Fibroblast of villous mesenchyme (primary cell): Measurements from ENCODE around the gene SERPINA1. TPM values are rescaled to one million over a fixed set of nuclear protein-coding genes. Genes with fewer than 3 reads are reported as not detected.

ENCODE experiments used
- DNase-seq: peaks from one replicate; pipeline ENCODE4 v3.0.0-alpha.2; 2010; ENCODE audit warnings: low read depth
- H3K4me3 ChIP-seq: 2 replicates; pipeline ENCODE4 v1.5.1; 2011; ENCODE audit warnings: low read depth, mild to moderate bottlenecking, low read length
- CTCF ChIP-seq: IDR thresholded peaks from 2 replicates; pipeline ENCODE4 v1.5.1; 2012; ENCODE audit warnings: low read depth, mild to moderate bottlenecking, low read length; ENCODE audit not compliant: insufficient read depth
- total RNA-seq: library from RNA; depleted of rRNA; stranded (reverse); fragments of >200 nt; gene quantifications from 2 replicates; pipeline ENCODE4 v1.2.3, GENCODE V29; 2012

Gene SERPINA1
- total RNA-seq = not detected in 2 replicates

DNA sequence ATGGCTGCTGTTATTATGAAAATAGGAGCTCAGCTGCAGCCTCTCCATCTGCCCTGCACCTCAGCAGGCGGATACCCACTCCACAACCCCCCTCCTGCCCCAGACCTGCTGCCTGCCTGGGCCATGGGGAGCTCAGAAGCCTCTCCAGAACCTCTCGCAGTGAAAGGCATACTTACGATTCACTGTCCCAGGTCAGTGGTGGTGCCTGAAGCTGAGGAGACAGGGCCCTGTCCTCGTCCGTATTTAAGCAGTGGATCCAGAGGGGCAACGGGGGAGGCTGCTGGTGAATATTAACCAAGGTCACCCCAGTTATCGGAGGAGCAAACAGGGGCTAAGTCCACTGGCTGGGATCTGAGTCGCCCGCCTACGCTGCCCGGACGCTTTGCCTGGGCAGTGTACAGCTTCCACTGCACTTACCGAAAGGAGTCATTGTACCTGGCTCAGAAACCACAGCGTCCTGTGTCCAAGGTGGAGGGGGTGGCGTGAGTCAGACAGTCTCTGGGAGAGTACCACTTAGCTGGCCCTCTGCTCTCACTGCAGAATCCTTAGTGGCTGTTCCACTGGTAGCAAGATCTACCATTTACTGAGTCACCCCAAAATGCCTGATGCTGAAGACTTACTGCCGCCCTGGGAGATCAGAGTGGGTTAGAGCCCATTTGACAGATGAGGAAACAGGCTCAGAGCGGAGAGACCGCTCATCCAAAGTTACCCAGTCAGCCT is at the start of gene SERPINA1:
SERPINA1 (minus strand) TSS at position 219 of the 720 bp plus-strand sequence. CDS start 5,365 bp downstream, outside the sequence.
- H3K4me3 ChIP-seq = no peak within 1 kb of the TSS
- no peak for DNase-seq
- no peak for TF ChIP-seq CTCF

DNA sequence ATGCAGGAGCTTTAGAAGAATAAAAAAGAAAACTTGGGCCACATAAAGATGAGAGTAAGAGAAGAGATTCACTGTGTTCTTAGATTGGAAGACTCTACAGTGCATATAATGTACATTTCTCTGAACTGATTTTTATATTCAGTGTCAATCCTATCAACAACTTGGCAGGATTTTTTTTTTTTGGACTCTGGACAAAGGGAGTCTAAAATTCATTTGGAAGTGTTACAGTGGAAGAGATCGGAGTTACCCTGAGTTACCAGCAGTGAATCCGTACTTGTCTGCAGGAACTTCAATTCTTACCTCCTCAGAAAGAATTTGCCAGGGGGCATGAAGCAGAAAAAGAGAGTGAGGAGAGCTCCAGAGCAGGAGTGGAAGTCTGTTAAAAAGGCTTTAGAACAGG is 40.2 kb upstream of the SERPINA1 start:
- TF ChIP-seq CTCF = no peak
- DNase-seq = no peak
- no peak overlapping the region for H3K4me3 ChIP-seq

DNA sequence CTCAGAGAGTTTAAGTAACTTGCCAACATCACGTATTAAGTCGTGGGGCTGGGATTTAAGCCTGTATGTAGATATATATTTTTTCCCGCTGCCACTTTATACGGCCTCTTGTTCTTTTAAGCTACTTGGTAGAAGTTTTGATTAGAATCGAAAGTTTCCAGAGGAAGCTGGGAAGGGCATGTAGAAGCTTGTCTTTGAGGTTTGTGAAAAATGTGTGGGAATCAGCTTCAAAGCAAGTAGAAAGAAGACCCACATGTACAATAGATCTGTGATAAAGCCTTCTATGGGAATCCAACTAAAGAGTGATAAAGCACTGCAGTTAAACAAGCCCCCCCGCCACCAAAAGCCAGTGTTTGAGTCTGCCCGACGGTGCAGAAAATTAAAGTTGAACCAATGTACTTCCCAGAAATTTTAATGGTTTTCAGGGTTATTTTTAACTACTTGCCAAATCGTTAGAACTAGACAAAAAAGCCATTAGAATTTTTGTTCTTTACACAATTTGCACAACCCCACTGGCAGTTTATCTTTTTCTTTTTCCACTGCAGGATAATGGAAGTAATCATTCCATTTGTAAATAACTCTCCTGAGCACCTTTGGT is 38.7 kb upstream of the SERPINA1 start:
- no peak for TF ChIP-seq CTCF
- H3K4me3 ChIP-seq = no peak overlapping the region
- no peak for DNase-seq

- no peak for DNase-seq
- no peak overlapping the region for H3K4me3 ChIP-seq
- no peak for TF ChIP-seq CTCF
These were observed 38.1 kb upstream of the SERPINA1 start for GRCh38 chr14:94426526-94426925.

DNA sequence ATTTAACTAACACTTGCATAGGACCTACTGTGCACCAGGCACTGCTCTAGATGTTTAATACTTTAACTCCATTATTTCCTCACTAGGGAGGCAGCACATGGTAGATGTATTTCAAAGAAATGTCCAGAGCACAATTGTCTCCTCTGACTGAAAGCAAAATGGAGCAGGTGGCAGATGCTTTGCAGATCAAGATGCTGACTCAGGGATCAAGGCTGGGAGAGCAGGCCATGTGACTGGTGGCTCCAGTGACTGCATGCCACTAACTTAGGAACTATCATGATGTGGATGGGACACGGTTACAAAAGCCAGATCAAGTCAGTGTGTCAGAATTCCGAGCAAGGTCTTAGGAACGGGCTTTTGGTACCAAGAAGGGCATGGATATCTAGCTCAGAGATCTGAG is 36.0 kb upstream of the SERPINA1 start:
- TF ChIP-seq CTCF = no peak
- H3K4me3 ChIP-seq = no peak overlapping the region
- DNase-seq = no peak

DNA sequence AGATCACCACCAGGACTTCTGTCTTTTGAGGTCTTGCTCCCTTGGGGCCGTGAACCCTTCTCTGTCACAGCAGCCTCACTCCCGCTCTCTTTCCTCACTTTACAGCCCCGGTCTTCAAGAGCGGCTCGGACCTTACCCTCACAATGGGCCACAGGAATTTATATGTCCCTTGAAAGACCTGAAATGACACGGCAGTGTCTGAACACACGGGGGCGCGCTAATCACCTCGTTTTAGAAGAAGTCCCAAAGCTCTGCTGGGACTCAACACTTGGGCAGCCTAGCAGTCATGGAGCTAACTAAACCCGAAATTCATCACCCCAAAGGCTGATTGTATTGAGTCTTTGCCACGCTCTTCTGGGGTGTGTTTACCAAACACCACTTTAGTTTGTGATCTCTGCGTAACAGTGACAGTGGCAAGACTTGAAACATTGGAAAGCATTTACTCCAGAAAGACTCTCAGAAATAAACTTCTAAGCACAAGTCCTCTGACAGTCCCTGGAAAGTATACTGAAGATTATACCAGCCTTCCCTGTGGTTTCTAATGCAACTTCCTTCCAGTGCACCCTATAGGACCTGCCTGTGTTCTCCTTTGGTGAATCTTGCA is 35.2 kb upstream of the SERPINA1 start:
- H3K4me3 ChIP-seq = no peak overlapping the region
- peak; percentile 61 for TF ChIP-seq CTCF
- DNase-seq = peak; percentile 54
